Measurements from ENCODE around the gene RC3H1. TPM values are rescaled to one million over a fixed set of nuclear protein-coding genes. Genes with fewer than 3 reads are reported as not detected.

The RC3H1 gene
- total and polyA plus RNA-seq, 7 donors, result 2.9 to 39.1 (median 23.0) TPM

DNA sequence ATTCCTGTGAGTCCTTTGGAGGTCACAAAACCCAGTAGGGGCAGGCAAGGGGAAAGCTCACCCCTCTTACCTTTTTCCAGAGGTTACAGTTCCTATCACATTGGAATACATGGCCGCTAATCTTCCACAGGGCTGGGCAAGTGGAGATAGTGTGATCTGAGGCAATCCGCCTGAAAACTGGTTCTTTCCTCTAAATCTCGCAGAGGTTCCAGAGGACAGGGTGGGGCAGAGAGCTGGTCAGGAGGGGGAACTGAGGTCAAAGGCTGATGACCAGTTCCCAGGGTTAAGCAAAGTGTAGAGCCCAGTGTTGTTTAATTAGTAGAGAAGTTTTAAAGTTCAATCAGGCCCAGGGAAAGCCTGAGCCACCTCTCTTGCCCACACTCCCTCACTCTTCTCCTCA, 105.0 kb downstream of the RC3H1 start, which contains the start of gene SERPINC1:
Gene SERPINC1, minus strand, starts transcription at position 179 of the 400 bp plus-strand sequence. Its CDS starts 68 bp downstream, at position 111.
- DNase-seq, result no peak
- ATAC-seq, result no peak
- Histone ChIP-seq H3K4me1 (no peaks in the 10 kb centered on the region), H3K9me3 (no peaks in the 10 kb centered on the region), H3K4me3 (no peak within 1 kb of the TSS), H3K27ac (no peak within 1 kb of the TSS), H3K27me3 (ENCODE audit: insufficient read depth in 3 of 3, low read length in 2 of 3) (no peaks in the 10 kb centered on the region), H3K36me3 (ENCODE audit: insufficient read depth in 1 of 2, low read depth in 1 of 2) (no peaks in the 10 kb centered on the region)
- WGBS, 3 donors, result 93 to 95% (median 94%) methylated on average over 3 of the region's 3 CpGs
- intact Hi-C loops (cut with DNase I), result no loop called here
- TF ChIP-seq, protein P1, sequence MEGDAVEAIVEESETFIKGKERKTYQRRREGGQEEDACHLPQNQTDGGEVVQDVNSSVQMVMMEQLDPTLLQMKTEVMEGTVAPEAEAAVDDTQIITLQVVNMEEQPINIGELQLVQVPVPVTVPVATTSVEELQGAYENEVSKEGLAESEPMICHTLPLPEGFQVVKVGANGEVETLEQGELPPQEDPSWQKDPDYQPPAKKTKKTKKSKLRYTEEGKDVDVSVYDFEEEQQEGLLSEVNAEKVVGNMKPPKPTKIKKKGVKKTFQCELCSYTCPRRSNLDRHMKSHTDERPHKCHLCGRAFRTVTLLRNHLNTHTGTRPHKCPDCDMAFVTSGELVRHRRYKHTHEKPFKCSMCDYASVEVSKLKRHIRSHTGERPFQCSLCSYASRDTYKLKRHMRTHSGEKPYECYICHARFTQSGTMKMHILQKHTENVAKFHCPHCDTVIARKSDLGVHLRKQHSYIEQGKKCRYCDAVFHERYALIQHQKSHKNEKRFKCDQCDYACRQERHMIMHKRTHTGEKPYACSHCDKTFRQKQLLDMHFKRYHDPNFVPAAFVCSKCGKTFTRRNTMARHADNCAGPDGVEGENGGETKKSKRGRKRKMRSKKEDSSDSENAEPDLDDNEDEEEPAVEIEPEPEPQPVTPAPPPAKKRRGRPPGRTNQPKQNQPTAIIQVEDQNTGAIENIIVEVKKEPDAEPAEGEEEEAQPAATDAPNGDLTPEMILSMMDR (IDR thresholded peaks at IDR 0.05), result no peak

DNA sequence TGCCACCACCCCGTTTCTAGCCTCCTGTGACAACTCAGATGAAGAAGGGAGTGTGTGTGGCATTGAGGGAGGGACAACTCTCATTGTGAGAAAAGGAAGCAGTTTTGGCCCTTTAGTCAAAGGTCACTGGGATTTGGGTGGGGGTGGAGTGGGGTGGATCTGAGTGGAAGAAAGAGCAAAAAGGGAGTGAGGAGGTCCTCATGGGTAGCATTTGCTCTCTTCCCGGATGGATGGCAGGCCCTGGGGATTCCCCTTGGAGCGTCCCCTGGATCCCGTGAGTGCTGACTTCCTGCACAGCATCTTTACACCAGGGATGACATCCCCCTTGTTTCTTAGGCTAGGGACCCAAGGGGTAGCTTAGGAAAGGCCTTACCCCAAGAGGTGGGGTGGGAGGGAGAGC, 105.5 kb downstream of the RC3H1 start:
- H3K4me1 ChIP-seq, result no peaks in the 10 kb centered on the region
- no peaks in the 10 kb centered on the region for H3K27me3 ChIP-seq (ENCODE audit: insufficient read depth in 3 of 3, low read length in 2 of 3)
- ATAC-seq (no peak), DNase-seq (no peak)
- no peak overlapping the region for H3K4me3 ChIP-seq
- H3K27ac ChIP-seq, result no peak overlapping the region
- H3K36me3 ChIP-seq (ENCODE audit: insufficient read depth in 1 of 2, low read depth in 1 of 2), result no peaks in the 10 kb centered on the region
- TF ChIP-seq, protein P1 (IDR thresholded peaks at IDR 0.05), result no peak
- intact Hi-C loops (cut with DNase I), result no loop called here
- 71 to 77% (median 75%) methylated on average over 4 of the region's 4 CpGs for WGBS, 3 donors
- no peaks in the 10 kb centered on the region for H3K9me3 ChIP-seq

DNA sequence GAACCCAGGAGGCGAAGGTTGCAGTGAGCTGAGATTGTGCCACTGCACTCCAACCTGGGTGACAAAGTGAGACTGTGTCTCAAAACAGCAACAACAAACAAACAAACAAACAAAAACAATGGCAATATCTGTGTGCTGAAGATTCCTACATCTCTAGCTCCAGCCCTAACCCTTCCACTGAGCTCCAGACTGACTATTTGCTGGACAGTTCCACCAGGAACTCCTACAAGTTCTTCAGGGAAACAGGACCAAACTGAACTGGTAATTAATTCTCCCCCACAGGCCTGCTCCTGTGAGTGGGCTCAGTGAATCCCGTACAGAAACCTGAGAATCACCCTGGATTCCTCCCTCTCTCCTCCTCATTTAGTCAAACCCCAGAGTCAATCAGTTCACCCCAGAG, 106.6 kb downstream of the RC3H1 start:
- WGBS, 3 donors, result 67 to 73% (median 68%) methylated on average over 2 of the region's 2 CpGs
- Histone ChIP-seq H3K27ac (no peak overlapping the region), H3K4me3 (no peak overlapping the region), H3K4me1 (no peaks in the 10 kb centered on the region), H3K36me3 (ENCODE audit: insufficient read depth in 1 of 2, low read depth in 1 of 2) (no peaks in the 10 kb centered on the region), H3K9me3 (no peaks in the 10 kb centered on the region), H3K27me3 (ENCODE audit: insufficient read depth in 3 of 3, low read length in 2 of 3) (no peaks in the 10 kb centered on the region)
- intact Hi-C loops (cut with DNase I), result no loop called here
- DNase-seq (no peak), ATAC-seq (no peak)
- TF ChIP-seq, protein P1 (IDR thresholded peaks at IDR 0.05), result no peak

DNA sequence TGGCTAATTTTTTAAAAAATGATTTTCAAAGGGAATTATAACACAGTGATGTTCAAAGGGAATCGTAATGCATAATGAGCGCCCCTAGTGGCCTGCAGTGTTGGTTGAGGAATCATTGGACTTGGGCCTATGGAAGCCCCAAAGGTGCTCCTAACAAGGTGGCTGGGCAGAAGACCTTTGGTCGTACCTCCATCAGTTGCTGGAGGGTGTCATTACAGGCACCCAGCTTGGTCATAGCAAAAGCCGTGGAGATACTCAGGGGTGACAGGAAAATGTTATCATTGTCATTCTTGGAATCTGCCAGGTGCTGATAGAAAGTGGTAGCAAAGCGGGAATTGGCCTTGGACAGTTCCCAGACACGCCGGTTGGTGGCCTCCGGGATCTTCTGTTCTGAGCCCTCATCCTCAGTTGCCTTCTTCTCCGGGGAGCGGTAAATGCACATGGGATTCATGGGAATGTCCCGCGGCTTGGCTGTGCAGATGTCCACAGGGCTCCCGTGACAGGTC, 107.7 kb downstream of the RC3H1 start:
- ATAC-seq, result no peak
- TF ChIP-seq, protein P1 (IDR thresholded peaks at IDR 0.05), result no peak
- WGBS, 3 donors, result 82 to 87% (median 84%) methylated on average over 13 of the region's 13 CpGs

DNA sequence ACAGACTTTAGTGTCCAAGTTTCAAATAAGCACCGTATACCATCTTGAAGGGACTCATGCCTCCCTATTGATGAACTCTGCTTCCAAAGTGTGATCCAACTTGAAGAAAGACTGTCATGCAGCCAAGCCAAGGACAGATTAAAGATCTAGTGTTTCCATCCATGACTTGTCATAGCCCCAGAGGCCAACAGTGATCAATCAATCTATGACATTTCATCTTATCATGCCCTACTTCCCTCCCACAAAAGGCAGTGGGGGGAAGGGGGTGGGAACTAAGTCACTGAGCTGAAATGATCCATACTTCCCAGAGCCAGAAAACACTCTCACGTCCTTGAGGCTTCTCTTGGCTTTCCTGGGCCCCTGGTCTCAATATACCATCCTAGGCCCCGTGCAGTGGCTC, 109.0 kb downstream of the RC3H1 start:
- H3K27ac ChIP-seq, result no peak overlapping the region
- DNase-seq (no peak), ATAC-seq (no peak)
- H3K27me3 ChIP-seq (ENCODE audit: insufficient read depth in 3 of 3, low read length in 2 of 3), result no peaks in the 10 kb centered on the region
- TF ChIP-seq, protein P1 (IDR thresholded peaks at IDR 0.05), result no peak
- 88 to 98% (median 94%) methylated on average over 3 of the region's 3 CpGs for WGBS, 3 donors
- H3K36me3 ChIP-seq (ENCODE audit: insufficient read depth in 1 of 2, low read depth in 1 of 2), result no peaks in the 10 kb centered on the region
- H3K9me3 ChIP-seq, result no peaks in the 10 kb centered on the region
- intact Hi-C loops (cut with DNase I), result no loop called here
- no peak overlapping the region for H3K4me3 ChIP-seq
- no peaks in the 10 kb centered on the region for H3K4me1 ChIP-seq

More for the DNA sequence above, 107.7 kb downstream of the RC3H1 start:
- no peaks in the 10 kb centered on the region for H3K27me3 ChIP-seq (ENCODE audit: insufficient read depth in 3 of 3, low read length in 2 of 3)
- H3K36me3 ChIP-seq (ENCODE audit: insufficient read depth in 1 of 2, low read depth in 1 of 2), result no peaks in the 10 kb centered on the region
- no peak overlapping the region for H3K4me3 ChIP-seq
- intact Hi-C loops (cut with DNase I), result no loop called here
- no peaks in the 10 kb centered on the region for H3K9me3 ChIP-seq
- H3K27ac ChIP-seq, result no peak overlapping the region
- no peaks in the 10 kb centered on the region for H3K4me1 ChIP-seq
- no peak for DNase-seq
